PC-9 (cell line): ENCODE measurements around the gene GABRR3. TPM values are rescaled to one million over a fixed set of nuclear protein-coding genes. Genes with fewer than 3 reads are reported as not detected.

ENCODE experiments used
- BruUV-seq: library from RNA; stranded (reverse); fragments of 400-500 nt; replicated peaks from 2 replicates; lab custom pipeline; 2021; lab: Mats Ljungman, UMichigan
- CTCF ChIA-PET: fragments of 300-600 bp; sonication (Branson Sonifier 250); formaldehyde crosslinking; loops from one replicate; lab custom pipeline; 2022; ENCODE audit warnings: antibody characterized with exemption; lab: Charles Lee
- POLR2A ChIA-PET: fragments of 300-600 bp; sonication (Branson Sonifier 250); formaldehyde crosslinking; loops from one replicate; lab custom pipeline; 2022; ENCODE audit warnings: antibody characterized with exemption; ENCODE audit not compliant: unreplicated experiment; lab: Charles Lee
- DNase-seq, 2 experiments: peaks; one replicate each; pipeline versions ENCODE4 v3.0.0 to v3.0.0-alpha.2; 2015 to 2022; ENCODE audit warnings: mixed read lengths in 1 of 2
- H2AFZ ChIP-seq: fragments of 200-600 bp; sonication (generic); 2 replicates; pipeline ENCODE4 v1.8.1; 2017; ENCODE audit warnings: antibody characterized with exemption
- H3F3A ChIP-seq: fragments of 200-600 bp; sonication (generic); 2 replicates; pipeline ENCODE4 v1.8.1; 2017; ENCODE audit warnings: antibody characterized with exemption, mild to moderate bottlenecking, low read depth; ENCODE audit not compliant: insufficient read depth
- H3K27ac ChIP-seq: fragments of 200-600 bp; sonication (generic); 2 replicates; pipeline ENCODE4 v1.6.1; 2016; ENCODE audit warnings: mixed run types
- H3K27me3 ChIP-seq: fragments of 200-600 bp; sonication (generic); 2 replicates; pipeline ENCODE4 v1.6.1; 2016; ENCODE audit warnings: low read depth, mixed run types; ENCODE audit not compliant: insufficient read depth
- H3K36me3 ChIP-seq: fragments of 200-600 bp; sonication (generic); 2 replicates; pipeline ENCODE4 v1.6.1; 2016; ENCODE audit warnings: low read depth, mixed run types
- H3K4me1 ChIP-seq: fragments of 200-600 bp; sonication (generic); replicated peaks from 2 replicates; pipeline ENCODE4 v1.6.1; 2016; ENCODE audit warnings: mixed run types; ENCODE audit not compliant: insufficient read depth
- H3K4me2 ChIP-seq: fragments of 200-600 bp; sonication (generic); 2 replicates; pipeline ENCODE4 v1.6.1; 2017; ENCODE audit warnings: mixed run types
- H3K4me3 ChIP-seq: fragments of 200-600 bp; sonication (generic); 2 replicates; pipeline ENCODE4 v1.6.1; 2016; ENCODE audit warnings: mixed run types
- H3K79me2 ChIP-seq: fragments of 200-600 bp; sonication (generic); 2 replicates; pipeline ENCODE4 v1.6.1; 2017; ENCODE audit warnings: low read depth, mixed run types
- H3K9me2 ChIP-seq: fragments of 200-600 bp; sonication (generic); 2 replicates; pipeline ENCODE4 v1.8.1; 2017; ENCODE audit warnings: mild to moderate bottlenecking; ENCODE audit not compliant: insufficient read depth
- H3K9me3 ChIP-seq: fragments of 200-600 bp; sonication (generic); 2 replicates; pipeline ENCODE4 v1.8.1; 2016; ENCODE audit warnings: low read depth; ENCODE audit not compliant: insufficient read depth
- H4K20me1 ChIP-seq: fragments of 200-600 bp; sonication (generic); 2 replicates; pipeline ENCODE4 v1.8.1; 2017; ENCODE audit not compliant: insufficient read depth
- CTCF ChIP-seq: fragments of 200-600 bp; sonication (generic); conservative IDR thresholded peaks from 2 replicates; pipeline ENCODE4 v1.6.1; 2017; ENCODE audit warnings: mixed run types, antibody characterized with exemption, mild to moderate bottlenecking, moderate library complexity
- EZH2 ChIP-seq: fragments of 200-600 bp; sonication (generic); IDR thresholded peaks from 2 replicates; pipeline ENCODE4 v1.8.0; 2017; ENCODE audit warnings: antibody characterized with exemption, low read depth
- intact Hi-C: fragments of 100-400 bp; cut with micrococcal nuclease; formaldehyde crosslinking; loops from one replicate; pipeline ENCODE4 v1.10.0; 2022; ENCODE audit not compliant: unreplicated experiment
- total RNA-seq: library from RNA; stranded (reverse); gene quantifications from 2 replicates; pipeline ENCODE4 v1.2.3, GENCODE V29; 2021

GABRR3 gene
- total RNA-seq, 1 experiment from 2014 or later: not detected

GRCh38 chr3:98068824-98069223 is 33.7 kb upstream of the GABRR3 start:
- intact Hi-C loops: no loop called here
- POLR2A ChIA-PET: no interaction called here
- Histone ChIP-seq H3K4me3 (no peak overlapping the region), H3F3A (no peaks in the 10 kb centered on the region), H3K27ac (no peak overlapping the region), H3K36me3 (no peaks in the 10 kb centered on the region), H3K27me3 (no peaks in the 10 kb centered on the region), H4K20me1 (no peaks in the 10 kb centered on the region), H3K4me2 (no peak overlapping the region), H3K9me3 (no peaks in the 10 kb centered on the region), H2AFZ (no peak overlapping the region), H3K79me2 (no peaks in the 10 kb centered on the region), H3K4me1 (0 out of 2 replicates have a peak, but pooled peaks cover 4% of the 10 kb centered on the region), H3K9me2 (peaks cover 2% of the 10 kb centered on the region; the same call in 1 of the 2 replicates)
- CTCF ChIA-PET: no interaction called here
- no peak for DNase-seq
- no TSS peak for BruUV-seq
- TF ChIP-seq EZH2: no peak
- TF ChIP-seq CTCF: peak; percentile 63

GRCh38 chr3:98058244-98058960 is 23.3 kb upstream of the GABRR3 start:
- Histone ChIP-seq H3K27me3 (no peaks in the 10 kb centered on the region), H3K4me3 (no peak overlapping the region), H3K27ac (peak overlapping the region; percentile 69), H3K4me1 (peaks cover 28% of the 10 kb centered on the region), H3K36me3 (no peaks in the 10 kb centered on the region), H3K4me2 (peak overlapping the region; percentile 26), H4K20me1 (no peaks in the 10 kb centered on the region), H2AFZ (peak overlapping the region; percentile 42; the same call in 1 of the 2 replicates), H3K9me3 (no peaks in the 10 kb centered on the region), H3K79me2 (no peaks in the 10 kb centered on the region), H3F3A (peaks cover 14% of the 10 kb centered on the region; the same call in 1 of the 2 replicates), H3K9me2 (0 out of 2 replicates have a peak, but pooled peaks cover 6% of the 10 kb centered on the region)
- CTCF ChIA-PET: no interaction called here
- peak in 1 of 2 experiments; percentile 77 for DNase-seq
- TF ChIP-seq EZH2: no peak
- TF ChIP-seq CTCF: no peak
- BruUV-seq: no TSS peak
- intact Hi-C loops: no loop called here
- POLR2A ChIA-PET: interaction anchor here (0.7 kb wide), 1 partner anchor 93 kb away, joined by 3 read pairs; no protein-coding TSS in a partner anchor

- H3K36me3 ChIP-seq: no peaks in the 10 kb centered on the region
- no peaks in the 10 kb centered on the region for H3K9me3 ChIP-seq
- ChIA-PET POLR2A (interaction anchor here (0.7 kb wide), 1 partner anchor 94 kb away, joined by 3 read pairs; no protein-coding TSS in a partner anchor), CTCF (no interaction called here)
- intact Hi-C loops: no loop called here
- no peaks in the 10 kb centered on the region for H4K20me1 ChIP-seq
- peaks cover 14% of the 10 kb centered on the region; the same call in 1 of the 2 replicates for H3F3A ChIP-seq
- H2AFZ ChIP-seq: no peak overlapping the region
- H3K27me3 ChIP-seq: no peaks in the 10 kb centered on the region
- no peaks in the 10 kb centered on the region for H3K79me2 ChIP-seq
- peak overlapping the region; percentile 26 for H3K4me2 ChIP-seq
- no peak for TF ChIP-seq EZH2
- H3K4me1 ChIP-seq: peaks cover 28% of the 10 kb centered on the region
- H3K4me3 ChIP-seq: no peak overlapping the region
- DNase-seq: no peak
- H3K27ac ChIP-seq: peak overlapping the region; percentile 69
- no TSS peak for BruUV-seq
- 0 out of 2 replicates have a peak, but pooled peaks cover 6% of the 10 kb centered on the region for H3K9me2 ChIP-seq
These were observed 22.5 kb upstream of the GABRR3 start for GRCh38 chr3:98057631-98058030.
